SK-N-SH treated with all-trans-retinoic acid at 6 μM for 48 hours (cell line): ENCODE results near the gene RAD51B.

Source experiments
- ARNTL ChIP-seq: fragments of 450-650 bp; formaldehyde crosslinking; IDR thresholded peaks from 2 replicates; pipeline ENCODE4 v1.5.0; 2020; ENCODE audit warnings: low read depth, mild to moderate bottlenecking, moderate library complexity, borderline replicate concordance
- ESRRG ChIP-seq: fragments of 250-450 bp; sonication (Bioruptor Pico); IDR thresholded peaks from 2 replicates; pipeline ENCODE4 v1.6.1; 2021; ENCODE audit warnings: mild to moderate bottlenecking
- SNAI2 ChIP-seq: fragments of 250-450 bp; sonication (Bioruptor Pico); IDR thresholded peaks from 2 replicates; pipeline ENCODE4 v1.5.0; 2020; ENCODE audit warnings: mild to moderate bottlenecking, moderate library complexity
- ZC3H10 ChIP-seq: fragments of 250-450 bp; sonication (Bioruptor Pico); IDR thresholded peaks from 2 replicates; pipeline ENCODE4 v1.5.1; 2021; ENCODE audit warnings: mild to moderate bottlenecking, moderate library complexity
- ZFP30 ChIP-seq: fragments of 450-650 bp; formaldehyde crosslinking; IDR thresholded peaks from 2 replicates; pipeline ENCODE4 v1.5.0; 2022; ENCODE audit warnings: mild to moderate bottlenecking, moderate library complexity
- ZNF565 ChIP-seq: fragments of 450-650 bp; formaldehyde crosslinking; conservative IDR thresholded peaks from 2 replicates; pipeline ENCODE4 v1.5.0; 2020; ENCODE audit warnings: low read depth, mild to moderate bottlenecking, moderate library complexity
- ZNF8 ChIP-seq: fragments of 450-650 bp; formaldehyde crosslinking; IDR thresholded peaks from 2 replicates; pipeline ENCODE4 v1.5.0; 2020; ENCODE audit warnings: mild to moderate bottlenecking, moderate library complexity
- TF ChIP-seq, protein P1 (sequence below): fragments of 250-450 bp; sonication (Bioruptor Pico); IDR thresholded peaks from 2 replicates; pipeline ENCODE4 v1.8.0; 2020; ENCODE audit warnings: mild to moderate bottlenecking, moderate library complexity, borderline replicate concordance
- TF ChIP-seq, protein P2 (sequence below): fragments of 250-450 bp; sonication (Bioruptor Pico); IDR thresholded peaks from 2 replicates; pipeline ENCODE4 v1.5.0; 2020; ENCODE audit warnings: mild to moderate bottlenecking, moderate library complexity

DNA sequence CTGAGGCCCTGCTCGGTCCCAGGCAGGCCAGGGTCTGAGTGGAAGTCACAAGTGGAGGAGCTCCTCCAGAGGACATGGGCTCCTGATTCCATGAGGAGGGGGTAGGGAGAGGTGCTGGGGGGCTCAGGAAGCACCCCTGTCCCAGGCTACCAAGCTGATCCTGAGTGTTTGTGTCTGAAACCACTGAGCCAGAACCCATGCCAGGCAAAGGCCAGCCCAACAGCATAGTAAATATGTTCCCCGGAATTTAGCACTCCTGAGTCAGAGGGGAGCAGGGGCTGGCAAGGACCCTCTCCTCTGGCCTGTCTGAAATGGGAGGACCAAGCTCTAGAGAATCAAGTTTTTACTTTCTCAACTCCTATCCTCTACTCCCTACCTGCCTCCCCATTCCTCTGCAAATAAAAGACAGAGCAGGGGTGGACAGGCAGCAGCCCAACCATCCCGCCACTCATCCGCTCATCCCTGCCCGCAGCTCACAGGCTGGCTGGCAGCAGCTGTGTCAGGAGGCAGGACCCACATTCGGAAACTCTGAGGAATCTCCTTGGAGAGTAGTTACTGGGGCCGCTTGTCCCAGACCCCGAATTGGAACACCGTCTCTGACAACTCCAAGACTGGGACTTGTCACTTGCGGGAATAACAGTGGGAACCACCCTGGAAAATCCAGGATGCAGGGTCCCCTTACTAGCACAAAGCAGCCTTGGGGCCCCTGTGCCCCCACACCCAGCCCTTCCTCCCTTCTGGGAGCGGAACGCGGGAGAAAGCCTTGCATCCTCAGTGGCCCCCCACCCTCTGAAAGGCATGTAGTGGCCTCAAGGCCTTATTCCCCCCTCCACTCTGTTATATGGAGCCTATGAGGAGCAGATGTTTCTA lies 870.7 kb downstream of the RAD51B start:
- TF ChIP-seq, protein P1, sequence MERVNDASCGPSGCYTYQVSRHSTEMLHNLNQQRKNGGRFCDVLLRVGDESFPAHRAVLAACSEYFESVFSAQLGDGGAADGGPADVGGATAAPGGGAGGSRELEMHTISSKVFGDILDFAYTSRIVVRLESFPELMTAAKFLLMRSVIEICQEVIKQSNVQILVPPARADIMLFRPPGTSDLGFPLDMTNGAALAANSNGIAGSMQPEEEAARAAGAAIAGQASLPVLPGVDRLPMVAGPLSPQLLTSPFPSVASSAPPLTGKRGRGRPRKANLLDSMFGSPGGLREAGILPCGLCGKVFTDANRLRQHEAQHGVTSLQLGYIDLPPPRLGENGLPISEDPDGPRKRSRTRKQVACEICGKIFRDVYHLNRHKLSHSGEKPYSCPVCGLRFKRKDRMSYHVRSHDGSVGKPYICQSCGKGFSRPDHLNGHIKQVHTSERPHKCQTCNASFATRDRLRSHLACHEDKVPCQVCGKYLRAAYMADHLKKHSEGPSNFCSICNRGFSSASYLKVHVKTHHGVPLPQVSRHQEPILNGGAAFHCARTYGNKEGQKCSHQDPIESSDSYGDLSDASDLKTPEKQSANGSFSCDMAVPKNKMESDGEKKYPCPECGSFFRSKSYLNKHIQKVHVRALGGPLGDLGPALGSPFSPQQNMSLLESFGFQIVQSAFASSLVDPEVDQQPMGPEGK: no peak
- TF ChIP-seq SNAI2 (CRISPR knock-in tag) (no peak), ZC3H10 (CRISPR knock-in tag) (no peak), ARNTL (CRISPR knock-in tag) (no peak), ESRRG (CRISPR knock-in tag) (no peak), ZNF565 (CRISPR knock-in tag) (no peak), ZFP30 (CRISPR knock-in tag) (no peak), ZNF8 (CRISPR knock-in tag) (no peak)
- TF ChIP-seq, protein P2, sequence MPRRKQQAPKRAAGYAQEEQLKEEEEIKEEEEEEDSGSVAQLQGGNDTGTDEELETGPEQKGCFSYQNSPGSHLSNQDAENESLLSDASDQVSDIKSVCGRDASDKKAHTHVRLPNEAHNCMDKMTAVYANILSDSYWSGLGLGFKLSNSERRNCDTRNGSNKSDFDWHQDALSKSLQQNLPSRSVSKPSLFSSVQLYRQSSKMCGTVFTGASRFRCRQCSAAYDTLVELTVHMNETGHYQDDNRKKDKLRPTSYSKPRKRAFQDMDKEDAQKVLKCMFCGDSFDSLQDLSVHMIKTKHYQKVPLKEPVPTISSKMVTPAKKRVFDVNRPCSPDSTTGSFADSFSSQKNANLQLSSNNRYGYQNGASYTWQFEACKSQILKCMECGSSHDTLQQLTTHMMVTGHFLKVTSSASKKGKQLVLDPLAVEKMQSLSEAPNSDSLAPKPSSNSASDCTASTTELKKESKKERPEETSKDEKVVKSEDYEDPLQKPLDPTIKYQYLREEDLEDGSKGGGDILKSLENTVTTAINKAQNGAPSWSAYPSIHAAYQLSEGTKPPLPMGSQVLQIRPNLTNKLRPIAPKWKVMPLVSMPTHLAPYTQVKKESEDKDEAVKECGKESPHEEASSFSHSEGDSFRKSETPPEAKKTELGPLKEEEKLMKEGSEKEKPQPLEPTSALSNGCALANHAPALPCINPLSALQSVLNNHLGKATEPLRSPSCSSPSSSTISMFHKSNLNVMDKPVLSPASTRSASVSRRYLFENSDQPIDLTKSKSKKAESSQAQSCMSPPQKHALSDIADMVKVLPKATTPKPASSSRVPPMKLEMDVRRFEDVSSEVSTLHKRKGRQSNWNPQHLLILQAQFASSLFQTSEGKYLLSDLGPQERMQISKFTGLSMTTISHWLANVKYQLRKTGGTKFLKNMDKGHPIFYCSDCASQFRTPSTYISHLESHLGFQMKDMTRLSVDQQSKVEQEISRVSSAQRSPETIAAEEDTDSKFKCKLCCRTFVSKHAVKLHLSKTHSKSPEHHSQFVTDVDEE (CRISPR knock-in tag): no peak
